Osteocyte (in vitro differentiated cells): ENCODE measurements around the gene SNCB. TPM values are rescaled to one million over a fixed set of nuclear protein-coding genes. Genes with fewer than 3 reads are reported as not detected.

Source experiments
- DNase-seq: peaks from one replicate; pipeline ENCODE4 v3.0.0; 2021; ENCODE audit warnings: mixed read lengths; ENCODE audit not compliant: unreplicated experiment; ENCODE audit errors: extremely low spot score
- H3K27ac Mint-ChIP-seq: one replicate; pipeline ENCODE4 v1.8.0; 2021; ENCODE audit warnings: mild to moderate bottlenecking, mixed read lengths; ENCODE audit not compliant: unreplicated experiment
- H3K27me3 Mint-ChIP-seq: one replicate; pipeline ENCODE4 v1.8.0; 2021; ENCODE audit warnings: mixed read lengths; ENCODE audit not compliant: unreplicated experiment
- H3K36me3 Mint-ChIP-seq: one replicate; pipeline ENCODE4 v1.8.0; 2021; ENCODE audit warnings: mixed read lengths; ENCODE audit not compliant: unreplicated experiment
- H3K4me1 Mint-ChIP-seq: one replicate; pipeline ENCODE4 v1.8.0; 2021; ENCODE audit warnings: mixed read lengths; ENCODE audit not compliant: unreplicated experiment
- H3K4me3 Mint-ChIP-seq: one replicate; pipeline ENCODE4 v1.8.0; 2021; ENCODE audit warnings: mild to moderate bottlenecking, moderate library complexity, mixed read lengths; ENCODE audit not compliant: unreplicated experiment
- H3K9me3 Mint-ChIP-seq: one replicate; pipeline ENCODE4 v1.8.0; 2021; ENCODE audit warnings: mixed read lengths; ENCODE audit not compliant: unreplicated experiment
- CTCF ChIP-seq: fragments of 200-600 bp; sonication (generic); IDR thresholded peaks from 2 replicates; pipeline ENCODE4 v1.5.0; 2021; ENCODE audit warnings: antibody characterized with exemption, mild to moderate bottlenecking, moderate library complexity
- total RNA-seq: library from RNA; stranded (reverse); gene quantifications from 2 replicates; pipeline ENCODE4 v1.2.1, GENCODE V29; 2021

The SNCB gene
- total RNA-seq, 1 donor from 2014 or later, result not detected

- Mint-ChIP-seq H3K4me3 (peak overlapping the region; percentile 18), H3K4me1 (peaks cover 25% of the 10 kb centered on the region), H3K9me3 (no peaks in the 10 kb centered on the region), H3K27ac (peak overlapping the region; percentile 93), H3K27me3 (no peaks in the 10 kb centered on the region), H3K36me3 (no peaks in the 10 kb centered on the region)
- no peak for TF ChIP-seq CTCF
- no peak for DNase-seq
Measured at GRCh38 chr5:176646049-176646706, 15.8 kb upstream of the SNCB start.

GRCh38 chr5:176644878-176645670 lies 14.7 kb upstream of the SNCB start:
- no peaks in the 10 kb centered on the region for H3K36me3 Mint-ChIP-seq
- peaks cover 25% of the 10 kb centered on the region for H3K4me1 Mint-ChIP-seq
- no peaks in the 10 kb centered on the region for H3K9me3 Mint-ChIP-seq
- no peak for TF ChIP-seq CTCF
- H3K27me3 Mint-ChIP-seq, result no peaks in the 10 kb centered on the region
- H3K4me3 Mint-ChIP-seq, result no peak overlapping the region
- H3K27ac Mint-ChIP-seq, result no peak overlapping the region
- DNase-seq, result no peak

- H3K4me3 Mint-ChIP-seq, result no peak overlapping the region
- H3K27ac Mint-ChIP-seq, result no peak overlapping the region
- no peaks in the 10 kb centered on the region for H3K27me3 Mint-ChIP-seq
- no peaks in the 10 kb centered on the region for H3K9me3 Mint-ChIP-seq
- no peak for DNase-seq
- no peak for TF ChIP-seq CTCF
- H3K36me3 Mint-ChIP-seq, result no peaks in the 10 kb centered on the region
- H3K4me1 Mint-ChIP-seq, result peaks cover 21% of the 10 kb centered on the region
Measured at GRCh38 chr5:176644294-176644693, 14.0 kb upstream of the SNCB start.

GRCh38 chr5:176643491-176644219 lies 13.3 kb upstream of the SNCB start:
- no peak overlapping the region for H3K27ac Mint-ChIP-seq
- no peaks in the 10 kb centered on the region for H3K9me3 Mint-ChIP-seq
- no peak for TF ChIP-seq CTCF
- H3K4me3 Mint-ChIP-seq, result no peak overlapping the region
- no peaks in the 10 kb centered on the region for H3K36me3 Mint-ChIP-seq
- no peak for DNase-seq
- peaks cover 16% of the 10 kb centered on the region for H3K4me1 Mint-ChIP-seq
- H3K27me3 Mint-ChIP-seq, result no peaks in the 10 kb centered on the region
